Fibroblast of skin of scalp (primary cell): ENCODE measurements around the gene DNAH11.
"Not testable (repeated sequence)": the region's sequence is repeated elsewhere in the genome, so short reads cannot be mapped to it uniquely, and the experiment has no call there.

Experiments
- DNase-seq: peaks from one replicate; pipeline ENCODE4 v3.0.0-alpha.2; 2013

DNAH11 gene

DNA sequence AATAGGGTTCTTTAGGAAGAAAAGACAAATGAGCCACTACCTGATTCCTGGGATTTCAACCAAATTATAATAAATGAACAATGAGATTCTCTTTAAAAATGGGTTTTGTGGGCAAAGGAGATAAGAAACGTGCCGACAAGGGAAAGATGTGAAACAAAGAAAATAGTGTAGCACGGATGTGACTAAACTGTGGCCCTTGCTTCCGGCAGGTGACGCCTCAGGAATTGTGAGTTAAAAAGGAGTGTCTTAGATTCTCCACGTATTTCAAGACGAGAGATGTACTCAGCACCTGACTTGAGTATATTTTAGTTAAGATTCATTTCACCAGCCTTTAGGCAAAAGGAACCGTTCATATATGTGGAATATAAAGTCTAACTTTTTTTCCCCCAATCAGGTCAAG, 75.9 kb downstream of the DNAH11 start:
- DNase-seq, result no peak

DNA sequence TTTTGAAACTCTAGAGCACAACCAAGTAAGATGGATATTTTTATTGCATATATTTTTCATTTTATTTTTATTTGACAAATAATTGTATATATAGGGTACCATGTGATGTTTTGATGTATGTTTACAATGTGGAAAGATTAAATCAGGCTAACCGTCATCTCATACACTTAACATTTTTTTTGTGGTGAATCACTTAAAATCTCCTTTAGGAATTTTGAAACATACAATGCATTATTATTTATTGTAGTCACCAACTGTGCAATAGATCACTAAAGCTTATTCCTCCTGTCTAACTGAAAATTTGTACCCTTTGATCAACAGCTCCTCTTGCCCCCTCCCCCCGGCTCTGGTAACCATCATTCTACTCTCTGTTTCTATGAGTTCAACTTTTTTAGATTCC, 77.2 kb downstream of the DNAH11 start:
- no peak for DNase-seq

GRCh38 chr7:21624320-21624719, 81.5 kb downstream of the DNAH11 start:
- DNase-seq, result no peak

DNA sequence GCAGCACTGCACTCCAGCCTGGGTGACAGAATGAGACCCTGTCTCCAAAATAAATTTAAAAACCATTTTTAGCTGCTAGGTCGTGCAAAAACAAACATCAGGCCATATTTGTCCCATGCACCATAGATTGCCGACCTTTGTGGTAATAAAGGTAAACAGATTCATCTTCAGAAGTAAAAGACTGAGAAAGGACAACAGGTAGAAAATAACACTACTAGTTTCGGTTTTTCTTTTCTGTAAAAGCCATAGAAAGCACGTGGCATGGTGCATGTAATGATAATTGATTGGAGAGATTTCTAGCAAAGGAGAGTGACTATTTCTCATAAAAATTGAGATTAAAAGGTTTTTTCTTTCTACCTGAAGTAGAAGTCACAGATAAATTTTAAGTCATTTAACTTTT, 93.9 kb downstream of the DNAH11 start:
- DNase-seq, result no peak

GRCh38 chr7:21639206-21639868, 96.5 kb downstream of the DNAH11 start:
- no peak for DNase-seq

DNA sequence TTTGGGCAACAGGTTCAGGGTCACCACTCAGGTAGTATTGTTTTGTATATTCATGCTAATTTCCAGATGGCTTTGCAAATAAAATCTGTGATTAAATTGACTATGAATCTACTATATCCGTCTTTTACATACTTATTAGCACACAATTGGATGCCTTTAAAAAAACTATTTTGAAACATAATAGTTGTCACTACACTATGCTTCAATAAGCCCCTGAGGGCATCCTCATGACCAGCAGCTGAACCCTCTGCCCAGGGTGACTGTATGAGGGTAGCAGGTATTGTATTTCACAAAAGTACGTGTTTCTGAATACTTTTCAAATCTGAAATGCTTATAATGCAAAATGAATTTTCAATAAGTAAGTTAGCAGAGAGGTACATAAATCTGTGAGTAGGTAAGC, 97.3 kb downstream of the DNAH11 start:
- no peak for DNase-seq

DNA sequence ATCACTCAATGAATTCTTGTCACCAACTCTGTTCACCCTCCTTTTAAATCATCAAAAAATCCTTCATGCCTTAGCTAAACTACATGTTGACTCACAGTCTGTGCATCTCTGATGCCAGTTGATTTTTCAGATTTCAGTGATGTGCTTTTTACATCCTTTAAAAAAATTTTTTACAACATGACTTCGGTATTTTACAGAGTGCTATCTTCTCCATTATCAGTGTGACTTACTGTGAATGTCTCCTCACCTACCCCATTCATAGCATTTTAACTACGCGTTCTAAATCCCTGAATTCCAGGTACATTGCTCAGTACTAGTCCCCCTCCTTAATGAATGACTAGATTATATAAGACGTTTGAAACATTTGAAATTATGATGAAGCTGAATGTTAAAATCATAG, 98.7 kb downstream of the DNAH11 start:
- DNase-seq, result no peak

DNA sequence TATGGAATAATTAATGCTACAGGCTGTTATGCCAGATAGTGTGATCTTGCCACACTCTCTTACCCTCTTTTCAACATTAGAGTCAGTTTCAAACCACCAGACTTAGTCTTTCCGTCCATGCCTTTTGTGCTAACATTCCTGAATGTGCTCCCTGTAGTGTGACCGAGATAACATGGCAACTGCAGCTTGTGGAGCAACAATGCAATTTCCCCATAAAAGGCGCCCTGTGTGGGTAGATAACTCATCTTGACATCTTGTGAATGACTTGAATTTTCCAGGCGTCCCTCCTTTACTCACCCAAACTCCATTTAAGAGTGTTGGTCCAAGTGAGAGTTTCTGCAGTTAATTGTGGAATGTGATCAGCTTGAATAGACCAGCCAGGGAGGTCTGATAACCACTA, 99.6 kb downstream of the DNAH11 start:
- no peak for DNase-seq

GRCh38 chr7:21651697-21652096, 108.9 kb downstream of the DNAH11 start:
- no peak for DNase-seq

DNA sequence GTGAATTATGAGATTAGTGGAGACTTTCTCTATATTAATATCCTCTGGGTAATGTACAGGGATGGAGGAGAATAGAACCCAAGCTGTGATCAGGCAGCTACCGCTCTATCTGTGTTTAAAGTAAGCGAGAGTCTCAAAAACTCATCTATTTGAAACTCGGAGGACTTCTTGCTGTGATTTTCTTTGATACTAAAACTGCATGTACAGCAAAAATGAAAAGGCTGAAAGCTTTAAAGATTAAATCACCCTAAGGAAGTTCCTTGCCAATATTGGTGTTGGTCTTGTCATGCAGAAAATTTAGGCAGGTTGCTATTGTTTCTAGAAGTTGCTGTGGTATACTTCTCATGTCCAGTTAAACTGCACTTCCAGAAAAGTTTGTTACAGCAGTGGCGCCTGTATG, 110.8 kb downstream of the DNAH11 start:
- no peak for DNase-seq

DNA sequence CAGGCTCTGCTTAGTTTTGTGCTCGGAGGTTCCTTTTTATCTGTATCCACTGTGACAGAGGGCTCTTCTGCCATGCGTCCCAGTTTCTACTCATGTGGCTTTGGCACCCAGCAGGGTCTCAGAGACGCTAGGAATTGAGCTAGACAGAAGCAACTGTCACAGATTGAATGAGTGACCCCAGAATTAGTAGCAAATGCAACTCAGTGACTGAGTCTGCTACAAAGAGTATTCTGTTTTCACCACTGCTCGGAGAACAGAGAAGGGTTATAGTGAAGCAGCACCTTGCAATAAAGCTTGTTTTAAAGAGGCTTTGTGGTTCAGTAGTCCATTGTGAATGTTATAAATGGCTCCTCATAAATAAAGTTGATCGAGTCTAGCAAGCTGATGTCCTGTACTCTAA, 113.2 kb downstream of the DNAH11 start:
- DNase-seq, result no peak

- no peak for DNase-seq
Measured at GRCh38 chr7:21656796-21657195, 114.0 kb downstream of the DNAH11 start.

DNA sequence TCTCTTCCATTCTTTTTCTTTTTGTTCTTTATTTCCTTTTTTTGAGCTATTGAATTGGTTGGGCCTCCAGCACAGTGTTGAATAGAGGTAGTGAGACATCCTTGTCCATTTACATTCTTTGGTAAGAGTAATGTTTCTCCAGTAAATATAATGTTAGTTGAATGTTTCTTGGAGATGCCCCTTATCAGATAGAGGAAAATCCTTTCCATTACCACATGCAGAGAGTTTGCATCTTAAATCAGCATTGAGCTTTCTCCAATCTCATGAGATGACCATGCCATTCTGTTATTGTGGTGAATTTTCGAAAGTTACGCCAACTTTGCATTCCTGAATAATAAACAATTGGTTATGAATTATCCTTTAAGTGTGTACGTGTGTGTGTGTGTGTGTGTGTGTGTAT, 127.7 kb downstream of the DNAH11 start:
- no peak for DNase-seq

- DNase-seq, result no peak
Measured at GRCh38 chr7:21671859-21672258, 129.0 kb downstream of the DNAH11 start.

- no peak for DNase-seq
Measured at GRCh38 chr7:21675255-21675654, 132.4 kb downstream of the DNAH11 start.

- no peak for DNase-seq
Measured at GRCh38 chr7:21690705-21691104, 147.9 kb downstream of the DNAH11 start.

DNA sequence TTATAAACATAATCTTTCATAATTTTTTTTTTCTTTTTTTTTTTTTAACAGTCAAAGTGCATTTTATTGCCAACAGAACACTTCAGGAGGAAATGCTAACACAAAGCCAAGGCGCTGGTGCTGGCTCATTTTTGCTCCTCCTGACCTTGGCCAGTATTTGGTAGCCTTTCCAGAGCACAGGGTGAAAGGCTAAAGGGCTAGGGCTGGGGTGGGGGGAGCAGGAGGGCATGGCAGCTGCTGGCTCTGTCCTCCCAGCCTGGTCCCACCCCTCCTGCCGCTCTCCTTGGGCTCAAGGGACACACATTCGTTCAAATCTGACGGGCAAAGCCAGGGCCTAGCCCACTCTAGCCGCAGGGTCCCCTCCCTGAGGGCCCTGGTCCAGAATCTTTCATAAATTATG, 148.3 kb downstream of the DNAH11 start:
- not testable (repeated sequence) for DNase-seq

DNA sequence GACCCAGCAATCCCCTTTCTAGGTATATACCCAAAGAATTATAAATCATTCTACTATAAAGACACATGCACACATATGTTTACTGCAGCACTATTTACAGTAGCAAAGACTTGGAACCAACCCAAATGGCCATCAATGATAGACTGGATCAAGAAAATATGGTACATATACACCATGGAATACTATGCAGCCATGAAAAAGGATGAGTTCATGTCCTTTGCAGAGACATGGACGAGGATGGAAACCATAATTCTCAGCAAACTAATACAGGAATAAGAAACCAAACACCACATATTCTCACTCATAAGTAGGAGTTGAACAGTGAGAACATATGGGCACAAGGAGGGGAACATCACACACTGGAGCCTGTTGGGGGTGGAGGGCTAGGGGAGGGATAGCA, 157.7 kb downstream of the DNAH11 start:
- DNase-seq, result not testable (repeated sequence)

GRCh38 chr7:21702303-21702702, 159.5 kb downstream of the DNAH11 start:
- no peak for DNase-seq

GRCh38 chr7:21704359-21704758, 161.5 kb downstream of the DNAH11 start:
- DNase-seq, result no peak

DNA sequence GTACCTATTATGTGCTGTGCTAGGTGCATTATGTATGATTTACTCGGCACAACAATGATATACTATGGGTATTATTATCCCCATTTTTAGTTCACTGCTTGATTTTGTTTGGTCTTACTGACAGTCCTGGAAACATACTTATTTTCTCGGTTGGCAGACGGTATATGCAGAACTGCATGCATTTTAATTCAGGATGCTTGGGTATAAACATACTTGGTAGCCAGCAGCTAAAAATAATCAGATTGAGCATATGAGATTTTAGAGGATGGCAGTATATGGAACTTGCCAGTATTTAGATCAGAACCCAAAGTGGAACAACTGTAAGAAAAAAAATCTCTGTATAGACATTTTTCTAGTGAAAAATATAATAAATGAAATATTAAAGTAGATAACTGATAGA, 163.3 kb downstream of the DNAH11 start:
- DNase-seq, result no peak

DNA sequence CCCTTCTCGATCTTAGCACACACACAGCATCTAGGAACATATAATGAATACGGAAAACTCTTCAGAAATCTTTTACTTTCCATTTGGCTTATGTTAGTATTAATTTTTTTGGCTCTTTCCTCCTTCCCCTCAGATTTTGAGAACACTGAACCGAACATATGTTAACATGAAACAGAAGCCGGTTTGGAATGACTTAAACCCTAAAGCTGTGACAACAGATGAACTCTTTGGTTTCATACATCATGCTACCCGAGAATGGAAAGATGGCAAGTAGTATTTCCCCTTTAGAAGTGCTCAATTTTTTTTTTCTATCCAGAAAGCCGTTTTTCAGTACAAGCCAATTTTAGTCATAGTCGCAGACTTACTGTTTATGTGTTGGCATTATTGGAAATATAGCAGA, 164.7 kb downstream of the DNAH11 start:
- DNase-seq, result no peak

- DNase-seq, result no peak
Measured at GRCh38 chr7:21708096-21708495, 165.3 kb downstream of the DNAH11 start.

- no peak for DNase-seq
Measured at GRCh38 chr7:21717323-21717722, 174.5 kb downstream of the DNAH11 start.

GRCh38 chr7:21718391-21718790, 175.6 kb downstream of the DNAH11 start:
- no peak for DNase-seq
